ENCODE results near the gene RPAP2.
"Not testable (repeated sequence)": the region's sequence is repeated elsewhere in the genome, so short reads cannot be mapped to it uniquely, and the experiment has no call there.

Gene RPAP2

GRCh38 chr1:92323473-92324453 is 24.9 kb downstream of the RPAP2 start:
- DNase-seq (ENCODE audit: low spot score), result no peak

GRCh38 chr1:92324784-92325183 is 25.9 kb downstream of the RPAP2 start:
- DNase-seq (ENCODE audit: low spot score), result no peak

DNA sequence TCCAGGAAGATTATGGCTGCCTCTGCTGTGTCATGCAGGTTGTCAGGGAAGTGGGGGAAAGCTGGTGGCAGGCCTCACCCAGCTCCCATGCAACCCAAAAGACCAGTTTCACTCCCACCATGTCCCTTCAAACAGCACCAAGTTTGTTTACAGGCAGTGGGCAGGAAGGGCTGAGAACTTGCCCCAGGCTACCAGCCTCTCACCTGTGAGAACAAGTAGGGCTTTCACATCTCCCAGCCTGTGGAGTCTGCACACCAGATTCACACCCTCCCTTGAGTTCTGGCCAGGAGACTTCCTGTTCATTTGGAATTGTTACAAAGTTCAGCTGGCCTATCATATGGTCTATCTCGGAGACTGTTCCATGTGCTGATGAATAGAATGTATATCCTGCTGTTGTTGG is 27.8 kb downstream of the RPAP2 start:
- DNase-seq (ENCODE audit: low spot score), result no peak

DNA sequence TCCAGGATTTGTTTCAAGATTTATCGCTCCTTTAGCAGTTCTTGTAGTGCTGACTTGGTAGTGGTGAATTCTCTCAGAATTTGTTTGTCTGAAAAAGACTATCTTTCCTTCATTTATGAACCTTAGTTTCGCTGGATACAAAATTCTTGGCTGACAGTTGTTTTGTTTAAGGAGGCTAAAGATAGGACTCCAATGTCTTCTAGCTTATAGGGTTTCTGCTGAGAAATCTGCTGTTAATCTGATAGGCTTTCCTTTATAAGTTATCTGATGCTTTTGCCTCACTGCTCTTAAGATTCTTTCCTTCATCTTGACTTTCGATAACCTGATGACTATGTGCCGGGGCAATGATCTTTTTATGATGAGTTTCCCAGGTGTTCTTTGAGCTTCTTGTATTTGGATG is 28.9 kb downstream of the RPAP2 start:
- DNase-seq (ENCODE audit: low spot score), result no peak

DNA sequence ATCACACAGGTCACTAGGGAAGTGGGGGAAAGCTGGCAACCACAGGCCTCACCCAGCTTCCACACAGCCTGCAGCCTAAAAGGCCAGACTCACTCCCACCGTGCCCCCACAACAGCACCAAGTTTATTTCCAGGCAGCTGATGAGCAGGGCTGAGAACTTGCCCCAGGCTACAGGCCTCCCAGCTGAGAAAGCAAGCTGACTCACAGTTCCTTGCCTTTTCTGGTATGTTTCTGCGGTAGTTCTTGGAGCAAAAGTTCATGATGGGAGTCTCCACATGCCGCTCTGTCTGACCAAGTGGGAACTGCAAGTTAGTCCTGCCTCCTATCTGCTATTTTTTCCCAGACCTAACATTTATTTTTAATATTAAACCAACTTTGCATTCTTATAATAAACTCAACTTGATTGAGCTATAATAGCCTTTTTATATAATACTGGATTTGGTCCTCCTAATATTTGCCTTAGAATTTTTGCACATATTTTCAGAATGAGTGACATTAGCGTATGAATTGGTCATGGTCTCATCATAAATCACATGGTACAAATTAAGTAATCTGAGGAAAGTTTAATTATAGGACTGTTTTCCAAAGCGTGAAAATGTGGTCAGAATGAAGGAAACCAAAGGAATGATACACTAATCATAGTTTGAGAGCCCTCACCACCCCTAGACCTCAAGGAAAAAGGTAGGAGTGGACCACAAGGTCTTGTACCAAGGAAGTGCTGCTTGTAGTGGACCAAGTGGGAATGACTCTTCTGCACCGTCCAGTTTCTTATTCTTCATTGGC is 30.7 kb downstream of the RPAP2 start:
- no peak for DNase-seq (ENCODE audit: low spot score)

DNA sequence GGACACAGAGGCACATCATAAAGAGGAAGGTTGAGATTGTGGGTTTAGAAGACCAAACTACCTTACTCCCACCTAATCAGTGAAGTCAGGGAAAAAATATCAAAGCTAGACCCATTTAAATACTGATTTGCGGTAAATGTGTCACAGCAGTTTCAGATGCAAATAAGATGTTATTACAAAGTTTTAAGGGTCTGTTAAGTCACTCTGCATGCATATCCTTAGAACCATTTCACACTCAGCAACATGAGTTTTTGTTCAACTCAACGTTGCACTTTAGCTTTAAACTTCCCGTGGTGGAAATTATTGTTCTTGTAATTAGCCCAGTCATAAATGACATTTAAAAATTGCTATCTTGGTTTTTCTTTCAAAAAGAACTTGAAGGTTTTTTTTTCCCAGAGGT is 34.8 kb downstream of the RPAP2 start:
- DNase-seq (ENCODE audit: low spot score), result no peak

DNA sequence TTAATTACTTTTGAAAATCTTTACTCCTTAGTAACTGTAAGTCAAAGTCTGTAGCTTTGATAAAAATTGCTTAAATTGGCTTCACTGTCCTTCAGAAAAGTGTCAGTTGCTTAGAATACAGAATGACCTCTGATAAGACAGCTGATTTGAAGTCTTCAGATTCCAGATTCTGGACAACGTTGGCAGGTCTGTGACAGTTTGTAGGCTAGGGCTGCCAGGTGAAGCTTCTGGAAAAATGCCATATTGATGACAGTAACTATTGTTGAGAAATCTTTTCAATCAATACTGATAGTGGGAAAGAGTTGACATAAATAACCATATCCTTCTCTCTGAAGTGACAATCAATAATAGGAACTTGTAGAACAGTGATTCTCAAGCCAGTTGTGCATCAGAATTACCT is 41.3 kb downstream of the RPAP2 start:
- no peak for DNase-seq (ENCODE audit: low spot score)

- no peak for DNase-seq (ENCODE audit: low spot score)
These were observed 43.5 kb downstream of the RPAP2 start for GRCh38 chr1:92342401-92342800.

DNA sequence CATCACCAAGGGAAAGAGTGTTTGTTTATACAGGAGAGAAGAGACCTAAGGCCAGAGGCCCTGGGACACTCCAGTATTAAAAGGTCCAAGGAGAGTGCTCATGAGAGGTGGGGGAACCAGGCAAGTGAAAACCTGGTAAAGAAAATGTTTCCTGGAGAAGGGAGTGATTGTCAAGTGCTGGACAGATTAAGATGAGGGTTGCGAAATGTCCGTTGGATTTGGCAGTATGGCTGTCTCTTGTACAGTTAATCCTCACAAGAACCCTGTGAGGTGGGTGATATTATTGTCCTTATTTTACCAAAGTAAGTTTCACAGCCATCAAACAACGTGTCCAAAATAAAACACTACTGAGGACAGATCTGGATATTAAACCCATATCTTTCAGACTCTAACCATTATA is 44.2 kb downstream of the RPAP2 start:
- DNase-seq (ENCODE audit: low spot score), result no peak

DNA sequence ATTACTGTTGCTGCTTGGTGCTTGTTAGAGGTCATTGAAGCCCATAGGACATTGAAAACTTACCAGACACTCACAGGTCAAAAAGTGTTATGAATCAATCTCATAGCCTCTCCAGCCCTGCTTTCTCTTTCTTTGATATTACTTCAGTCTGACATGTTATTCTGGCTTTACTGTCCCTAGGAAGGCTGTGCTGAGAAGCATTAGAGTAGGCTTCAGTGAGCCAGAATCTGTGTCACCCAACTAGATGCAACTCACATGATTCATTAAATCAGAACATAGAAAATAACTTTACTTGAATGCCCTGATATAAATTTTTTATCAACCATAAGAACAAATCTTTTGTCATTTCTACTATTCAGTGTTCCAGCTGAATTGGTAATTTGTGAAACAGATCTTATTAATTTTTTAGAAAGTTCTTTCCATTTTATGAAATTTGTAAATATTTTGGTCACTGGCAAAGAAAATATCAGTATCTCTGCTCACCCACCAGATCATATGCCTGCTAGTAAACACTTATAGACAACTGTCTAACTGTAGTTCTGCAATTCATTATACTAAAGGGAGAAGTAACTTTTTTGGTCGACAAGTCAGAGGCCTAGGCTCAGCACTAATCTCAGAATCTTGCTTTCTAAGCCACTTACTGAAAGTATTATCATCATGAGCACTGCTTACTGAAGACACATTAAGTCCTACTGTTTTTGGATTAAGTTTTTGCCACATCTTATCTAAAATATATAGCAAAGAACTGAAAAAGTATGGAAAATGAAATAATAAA is 48.2 kb downstream of the RPAP2 start:
- no peak for DNase-seq (ENCODE audit: low spot score)

DNA sequence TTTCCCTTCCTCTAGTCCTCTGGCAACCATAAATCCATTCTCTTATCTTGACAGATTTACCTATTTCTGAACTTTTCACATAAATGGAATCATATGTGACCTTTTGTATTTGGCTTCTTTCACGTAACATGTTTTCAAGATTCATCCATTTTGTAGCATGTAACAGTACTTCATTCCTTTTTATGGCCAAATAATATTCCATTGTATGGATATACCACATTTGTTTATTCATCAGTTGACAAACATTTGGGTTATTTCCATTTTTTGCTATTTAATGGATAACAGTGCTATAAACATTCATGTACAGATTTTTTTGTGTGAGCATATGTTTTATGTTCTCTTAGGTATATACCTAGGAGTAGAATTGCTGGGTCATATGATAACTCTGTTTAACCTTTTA is 54.0 kb downstream of the RPAP2 start:
- DNase-seq (ENCODE audit: low spot score), result no peak

GRCh38 chr1:92354259-92354658 is 55.4 kb downstream of the RPAP2 start:
- no peak for DNase-seq (ENCODE audit: low spot score)

DNA sequence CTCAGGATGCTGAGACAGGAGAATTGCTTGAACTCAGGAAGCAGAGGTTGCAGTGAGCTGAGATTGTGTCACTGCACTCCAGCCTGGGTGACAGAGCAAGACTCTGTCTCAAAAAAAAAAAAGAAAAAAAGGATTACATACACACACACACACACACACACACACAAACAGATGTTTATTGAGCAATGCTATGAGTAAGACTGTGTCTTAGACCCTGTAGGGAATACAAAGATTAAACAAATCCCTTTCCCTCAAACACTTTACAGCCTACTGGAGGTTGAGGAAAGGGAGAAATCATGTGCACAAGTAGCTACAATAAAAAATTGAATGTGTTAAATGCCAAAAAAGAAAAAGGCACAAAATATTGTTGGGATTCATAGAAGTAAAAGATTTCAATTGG is 58.1 kb downstream of the RPAP2 start:
- no peak for DNase-seq (ENCODE audit: low spot score)

DNA sequence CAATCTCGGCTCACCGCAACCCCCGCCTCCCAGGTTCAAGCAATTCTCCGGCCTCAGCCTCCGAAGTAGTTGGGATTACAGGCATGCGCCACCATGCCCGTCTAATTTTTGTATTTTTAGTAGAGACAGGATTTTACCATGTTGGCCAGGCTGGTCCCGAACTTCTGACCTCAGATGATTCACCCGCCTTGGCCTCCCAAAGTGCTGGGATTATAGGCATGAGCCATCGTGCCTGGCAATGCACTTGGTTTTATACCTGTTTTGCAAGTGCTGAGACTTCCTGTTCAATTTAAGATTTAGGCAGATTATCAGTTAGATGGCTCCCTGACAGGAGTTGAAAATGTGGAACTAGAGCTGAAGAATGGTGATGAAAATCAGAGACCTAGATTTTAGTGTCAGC is 60.5 kb downstream of the RPAP2 start:
- DNase-seq (ENCODE audit: low spot score), result not testable (repeated sequence)

- DNase-seq (ENCODE audit: low spot score), result no peak
These were observed 61.1 kb downstream of the RPAP2 start for GRCh38 chr1:92359986-92360385.

- DNase-seq (ENCODE audit: low spot score), result no peak
These were observed 64.1 kb downstream of the RPAP2 start for GRCh38 chr1:92362970-92363369.

DNA sequence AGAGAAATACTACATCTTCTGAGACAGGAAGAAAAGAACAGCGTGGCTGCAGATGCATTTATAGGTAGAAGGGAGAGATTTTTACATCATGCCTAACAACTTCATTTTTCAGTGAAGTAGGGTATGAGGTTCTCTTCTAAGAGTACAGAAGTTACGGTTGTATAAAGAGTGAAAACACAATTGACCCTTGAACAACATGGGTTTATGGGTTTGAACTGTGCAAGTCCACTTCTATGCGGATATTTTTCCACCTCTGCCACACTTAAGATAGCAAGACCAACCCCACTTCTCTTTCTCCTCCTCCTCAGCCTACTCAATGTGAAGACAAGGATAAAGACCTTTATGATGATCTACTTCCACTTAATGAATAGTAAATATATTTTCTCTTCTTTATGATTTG is 64.5 kb downstream of the RPAP2 start:
- DNase-seq (ENCODE audit: low spot score), result no peak

GRCh38 chr1:92365378-92366039 is 66.7 kb downstream of the RPAP2 start:
- no peak for DNase-seq (ENCODE audit: low spot score)

DNA sequence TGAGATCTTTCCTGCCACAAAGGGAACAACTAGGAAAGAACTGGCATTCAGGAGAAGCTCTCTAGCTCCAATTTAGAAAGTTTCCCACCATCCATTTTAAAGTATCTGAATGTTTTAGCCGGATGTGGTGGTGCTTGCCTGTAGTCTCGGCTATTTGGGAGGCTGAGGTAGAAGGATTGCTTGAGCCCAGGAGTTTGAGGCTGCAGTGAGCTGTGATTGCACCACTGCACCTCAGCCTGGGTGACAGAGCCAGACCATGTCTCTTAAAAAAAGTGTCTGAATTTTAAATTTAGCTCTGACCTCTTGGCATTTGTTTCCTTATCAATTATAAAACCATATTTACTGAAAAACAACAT is 67.2 kb downstream of the RPAP2 start:
- no peak for DNase-seq (ENCODE audit: low spot score)

- DNase-seq (ENCODE audit: low spot score), result no peak
These were observed 68.6 kb downstream of the RPAP2 start for GRCh38 chr1:92367496-92367895.

DNA sequence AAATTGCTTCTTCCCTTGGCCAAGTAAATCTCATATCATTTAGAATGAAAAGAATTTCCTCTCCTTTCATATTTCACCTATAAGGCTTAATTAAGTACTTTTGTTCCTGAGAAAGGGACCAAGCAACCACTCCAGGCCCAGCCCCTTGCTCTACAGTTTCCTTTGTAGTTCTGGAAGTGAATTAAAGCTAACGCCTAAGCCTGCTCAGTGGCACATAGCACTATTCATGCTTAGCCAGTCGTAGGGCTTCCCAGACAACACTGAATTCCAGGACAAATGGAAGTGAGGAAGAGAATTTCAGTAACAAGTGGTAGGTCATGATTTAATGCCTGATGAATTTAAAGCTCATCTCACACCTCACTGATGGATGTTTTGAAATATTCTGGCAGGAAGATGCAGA is 73.3 kb downstream of the RPAP2 start:
- no peak for DNase-seq (ENCODE audit: low spot score)

DNA sequence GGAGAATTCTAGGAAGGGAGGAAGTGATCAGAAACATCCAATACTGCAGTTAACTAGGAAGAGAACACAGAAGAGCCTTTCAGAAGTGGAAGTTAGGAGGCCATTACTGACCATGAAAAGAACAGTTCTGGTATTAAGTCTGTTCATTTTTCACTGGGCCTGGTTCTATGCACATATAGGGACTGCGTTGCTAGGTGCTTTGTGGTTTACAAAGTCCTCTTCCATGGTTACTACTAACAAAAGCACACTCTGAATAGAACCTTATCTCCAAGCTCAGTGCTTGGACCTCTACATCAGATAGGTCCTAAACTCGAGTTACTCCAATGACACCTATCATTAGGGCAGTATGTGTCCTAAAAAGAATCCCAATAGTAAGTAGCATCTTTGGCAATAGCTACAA is 75.4 kb downstream of the RPAP2 start:
- no peak for DNase-seq (ENCODE audit: low spot score)
